Prostate gland (tissue), 2 donors: Measurements from ENCODE around the gene GPN1. TPM values are rescaled to one million over a fixed set of nuclear protein-coding genes. Genes with fewer than 3 reads are reported as not detected.

Source experiments
- DNase-seq: peaks from one replicate; pipeline ENCODE4 v3.0.0-alpha.2; 2019; ENCODE audit warnings: low spot score
- H3K27ac ChIP-seq, 2 donors: fragments of 200-600 bp; sonication (generic); 2 replicates each; pipeline ENCODE4 v1.5.1; 2017 to 2019
- H3K27me3 ChIP-seq: fragments of 200-600 bp; sonication (generic); replicated peaks from 2 replicates; pipeline ENCODE4 v1.5.1; 2019; ENCODE audit not compliant: insufficient read depth
- H3K36me3 ChIP-seq, 2 donors: fragments of 200-600 bp; sonication (generic); 1 replicate in 1 of 2; 2 replicates in 1 of 2; pipeline versions ENCODE4 v1.5.1 to v1.8.1; 2017 to 2019
- H3K4me1 ChIP-seq: fragments of 200-600 bp; sonication (generic); replicated peaks from 2 replicates; pipeline ENCODE4 v1.5.1; 2019
- H3K4me3 ChIP-seq, 2 donors: fragments of 200-600 bp; sonication (generic); 2 replicates each; pipeline ENCODE4 v1.5.1; 2017 to 2019
- H3K9me3 ChIP-seq: fragments of 200-600 bp; sonication (generic); 2 replicates; pipeline ENCODE4 v1.5.1; 2017
- POLR2A ChIP-seq: fragments of 450-650 bp; IDR thresholded peaks from one replicate; pipeline ENCODE4 v1.6.1; 2016; ENCODE audit warnings: antibody characterized with exemption, mild to moderate bottlenecking
- POLR2AphosphoS5 ChIP-seq: sonication (generic); formaldehyde crosslinking; IDR thresholded peaks from one replicate; pipeline ENCODE4 v1.6.1; 2017; ENCODE audit warnings: antibody characterized with exemption
- WGBS: methylation state at CpG from one replicate; pipeline ENCODE4 v1.1.5; 2018; 5-methylcytosine and 5-hydroxymethylcytosine counted together
- intact Hi-C: fragments of 100-400 bp; cut with DNase I; formaldehyde crosslinking; loops from one replicate; pipeline ENCODE4 v1.14.2; 2022
- small RNA-seq, 2 donors: library from RNA; depleted of rRNA; stranded (forward); fragments of <200 nt; gene quantifications; one replicate each; pipeline ENCODE3, GENCODE V24; 2016
- total RNA-seq, 2 donors: library from RNA; depleted of rRNA; stranded (reverse); fragments of >200 nt; gene quantifications; one replicate each; pipeline ENCODE4 v1.1.0, GENCODE V29; 2016
- TF ChIP-seq, protein P1 (sequence below), 4 experiments: fragments of 200-600 bp in 2 of 4; fragments of 450-650 bp in 2 of 4; sonication (generic) in 2 of 4; IDR thresholded peaks; 1 replicate in 3 of 4; 2 replicates in 1 of 4; pipeline ENCODE4 v1.5.1; 2016 to 2019; ENCODE audit warnings: antibody characterized with exemption in 4 of 4, mild to moderate bottlenecking in 2 of 4, moderate library complexity in 2 of 4

The GPN1 gene
- total RNA-seq, 2 donors from 2014 or later: 27.7 to 34.5 TPM

DNA sequence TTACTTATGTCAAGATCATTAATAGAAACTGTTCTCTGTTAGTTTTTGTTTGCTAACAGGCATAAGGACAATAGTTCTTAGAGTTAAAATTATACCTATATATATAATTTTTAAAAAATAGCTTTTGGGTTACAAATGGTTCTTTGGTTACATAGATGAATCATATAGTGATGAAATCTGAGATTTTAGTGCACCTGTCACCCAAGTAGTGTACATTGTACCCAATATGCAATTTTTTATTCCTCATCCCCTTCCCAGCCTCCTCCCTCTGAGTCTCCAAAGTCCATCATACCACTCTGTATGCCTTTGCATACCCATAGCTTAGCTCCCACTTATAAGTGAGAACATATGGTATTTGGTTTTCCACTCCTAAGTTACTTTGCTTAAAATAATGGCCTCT is 61.2 kb downstream of the GPN1 start:
- H3K27me3 ChIP-seq: no peaks in the 10 kb centered on the region
- DNase-seq: no peak
- H3K27ac ChIP-seq: no peak overlapping the region
- H3K9me3 ChIP-seq: no peaks in the 10 kb centered on the region
- H3K36me3 ChIP-seq: no peaks in the 10 kb centered on the region
- no peak overlapping the region for H3K4me3 ChIP-seq
- no peaks in the 10 kb centered on the region for H3K4me1 ChIP-seq
- intact Hi-C loops: no loop called here
- no peak for TF ChIP-seq POLR2A
- no peak for TF ChIP-seq POLR2AphosphoS5
- TF ChIP-seq, protein P1, sequence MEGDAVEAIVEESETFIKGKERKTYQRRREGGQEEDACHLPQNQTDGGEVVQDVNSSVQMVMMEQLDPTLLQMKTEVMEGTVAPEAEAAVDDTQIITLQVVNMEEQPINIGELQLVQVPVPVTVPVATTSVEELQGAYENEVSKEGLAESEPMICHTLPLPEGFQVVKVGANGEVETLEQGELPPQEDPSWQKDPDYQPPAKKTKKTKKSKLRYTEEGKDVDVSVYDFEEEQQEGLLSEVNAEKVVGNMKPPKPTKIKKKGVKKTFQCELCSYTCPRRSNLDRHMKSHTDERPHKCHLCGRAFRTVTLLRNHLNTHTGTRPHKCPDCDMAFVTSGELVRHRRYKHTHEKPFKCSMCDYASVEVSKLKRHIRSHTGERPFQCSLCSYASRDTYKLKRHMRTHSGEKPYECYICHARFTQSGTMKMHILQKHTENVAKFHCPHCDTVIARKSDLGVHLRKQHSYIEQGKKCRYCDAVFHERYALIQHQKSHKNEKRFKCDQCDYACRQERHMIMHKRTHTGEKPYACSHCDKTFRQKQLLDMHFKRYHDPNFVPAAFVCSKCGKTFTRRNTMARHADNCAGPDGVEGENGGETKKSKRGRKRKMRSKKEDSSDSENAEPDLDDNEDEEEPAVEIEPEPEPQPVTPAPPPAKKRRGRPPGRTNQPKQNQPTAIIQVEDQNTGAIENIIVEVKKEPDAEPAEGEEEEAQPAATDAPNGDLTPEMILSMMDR (IDR thresholded peaks at IDR 0.05): no peak

DNA sequence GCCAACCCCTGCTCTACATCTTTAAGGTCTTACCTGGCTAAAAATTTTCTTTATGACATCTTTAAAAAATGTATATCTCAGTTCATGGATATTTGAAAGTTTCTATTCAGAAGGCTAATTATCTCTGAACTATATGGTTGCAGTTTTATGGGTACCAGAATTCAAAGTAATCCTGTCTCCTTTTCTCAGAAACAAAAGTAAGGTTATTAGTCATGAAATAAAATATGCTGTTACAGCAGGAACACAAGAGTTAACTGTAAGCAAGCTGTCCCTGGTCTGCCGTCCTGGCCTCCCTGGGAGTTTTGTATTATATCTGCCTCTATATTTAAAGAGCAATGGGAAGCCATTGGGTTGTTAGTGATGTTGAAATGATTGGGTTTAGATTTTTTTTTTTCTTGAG is 68.8 kb downstream of the GPN1 start:
- TF ChIP-seq, protein P1 (IDR thresholded peaks at IDR 0.05): no peak
- TF ChIP-seq POLR2AphosphoS5 (no peak), POLR2A (no peak)
- H3K36me3 ChIP-seq: peaks cover 0 to 6% of the 10 kb centered on the region in 2 donors
- H3K27ac ChIP-seq: no peak overlapping the region
- H3K9me3 ChIP-seq: no peaks in the 10 kb centered on the region
- no peaks in the 10 kb centered on the region for H3K4me1 ChIP-seq
- DNase-seq: no peak
- H3K27me3 ChIP-seq: no peaks in the 10 kb centered on the region
- WGBS: 77% methylated on average over 1 of the region's 1 CpG
- intact Hi-C loops: no loop called here
- H3K4me3 ChIP-seq: no peak overlapping the region

Small RNA genes within 50 kb of the gene (small RNA-seq; reads per million reads assigned to genes)
- gene RF00340: 0 reads per million in 2 donors

Other genes starting within 250 kb of the GPN1 start
- 10 to 100 TPM in 1 of 2 donors, 1 to 10 TPM in 1; 9.0 to 22.0 TPM for gene ZNF513, start 248.3 kb upstream of the GPN1 start, total RNA-seq
- gene PPM1G, start 219.5 kb upstream of the GPN1 start, total RNA-seq: 10 to 100 TPM; 57.2 to 65.4 TPM
- 10 to 100 TPM; 42.9 to 83.4 TPM for gene NRBP1, start 200.4 kb upstream of the GPN1 start, total RNA-seq
- 100 to 1,000 TPM in 1 of 2 donors, 10 to 100 TPM in 1; 31.4 to 147 TPM for gene KRTCAP3, start 186.7 kb upstream of the GPN1 start, total RNA-seq
- 10 to 100 TPM; 32.6 to 42.8 TPM for gene IFT172, start 139.3 kb upstream of the GPN1 start, total RNA-seq
- gene FNDC4, start 133.8 kb upstream of the GPN1 start, total RNA-seq: 10 to 100 TPM; 24.1 to 30.6 TPM
- under 1 TPM in 1 of 2 donors, not detected in 1; 0.87 TPM for gene GCKR, start 132.2 kb upstream of the GPN1 start, total RNA-seq
- gene ZNF512, start 46.0 kb upstream of the GPN1 start, total RNA-seq: 10 to 100 TPM; 31.4 to 55.6 TPM
- 1 to 10 TPM; 6.2 to 8.3 TPM for gene CCDC121, start within 50 bp of the GPN1 start, total RNA-seq
- 10 to 100 TPM; 18.6 to 34.2 TPM for gene SUPT7L, start 34.6 kb downstream of the GPN1 start, total RNA-seq
- gene SLC4A1AP, start 34.8 kb downstream of the GPN1 start, total RNA-seq: 10 to 100 TPM; 19.8 to 37.9 TPM
- gene MRPL33, start 142.7 kb downstream of the GPN1 start, total RNA-seq: 100 to 1,000 TPM; 140 to 186 TPM